Hematopoietic multipotent progenitor cell treated with erythropoietin and hydrocortisone succinate and interleukin-3 and kit ligand, for 17 days (in vitro differentiated cells): ENCODE measurements around the gene TNRC18.
"Not testable (repeated sequence)": the region's sequence is repeated elsewhere in the genome, so short reads cannot be mapped to it uniquely, and the experiment has no call there.

Experiments
- DNase-seq: peaks from one replicate; pipeline ENCODE4 v3.0.0-alpha.2; 2015; ENCODE audit warnings: low spot score

Gene TNRC18

GRCh38 chr7:5375925-5376324, 47.7 kb downstream of the TNRC18 start:
- no peak for DNase-seq

DNA sequence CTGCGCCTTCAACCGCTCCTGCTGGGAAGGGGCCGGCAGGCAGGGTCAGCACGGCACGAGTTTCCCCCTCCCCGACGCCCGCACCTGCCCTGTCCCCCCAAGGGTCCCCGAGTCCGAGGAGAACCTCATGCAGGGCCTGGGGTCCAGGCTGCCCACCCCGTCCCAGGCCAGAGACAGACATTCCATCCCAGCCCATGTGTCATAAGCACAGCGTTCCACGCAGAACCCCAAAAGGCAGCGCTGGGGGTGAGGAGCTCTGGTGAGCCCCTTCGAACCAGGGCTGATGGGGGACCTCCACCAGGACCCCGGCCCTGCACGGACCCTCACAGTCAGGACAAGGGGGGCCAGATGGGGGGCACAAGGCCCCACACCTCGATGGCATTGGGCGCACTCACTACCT, 49.2 kb downstream of the TNRC18 start:
- no peak for DNase-seq

DNA sequence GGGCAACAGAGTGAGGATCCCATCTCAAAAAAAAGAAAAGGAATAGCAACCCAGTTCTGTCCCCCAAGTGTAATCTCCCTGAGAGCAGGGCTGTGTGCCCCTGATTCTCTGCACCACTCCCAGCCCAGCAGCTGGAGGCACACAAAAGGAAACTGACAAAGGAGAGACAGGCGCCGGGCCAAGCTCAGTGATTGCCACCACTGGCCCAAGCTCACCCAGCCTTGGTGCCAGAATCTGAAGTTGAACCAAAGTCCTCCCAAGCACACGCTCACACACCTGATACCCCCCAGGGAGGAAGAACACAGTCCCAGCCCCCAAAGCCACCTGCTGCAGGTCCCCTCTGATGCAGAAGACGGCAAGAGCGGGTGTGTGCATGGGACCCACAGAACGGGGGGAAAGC, 50.3 kb downstream of the TNRC18 start:
- DNase-seq, result no peak

DNA sequence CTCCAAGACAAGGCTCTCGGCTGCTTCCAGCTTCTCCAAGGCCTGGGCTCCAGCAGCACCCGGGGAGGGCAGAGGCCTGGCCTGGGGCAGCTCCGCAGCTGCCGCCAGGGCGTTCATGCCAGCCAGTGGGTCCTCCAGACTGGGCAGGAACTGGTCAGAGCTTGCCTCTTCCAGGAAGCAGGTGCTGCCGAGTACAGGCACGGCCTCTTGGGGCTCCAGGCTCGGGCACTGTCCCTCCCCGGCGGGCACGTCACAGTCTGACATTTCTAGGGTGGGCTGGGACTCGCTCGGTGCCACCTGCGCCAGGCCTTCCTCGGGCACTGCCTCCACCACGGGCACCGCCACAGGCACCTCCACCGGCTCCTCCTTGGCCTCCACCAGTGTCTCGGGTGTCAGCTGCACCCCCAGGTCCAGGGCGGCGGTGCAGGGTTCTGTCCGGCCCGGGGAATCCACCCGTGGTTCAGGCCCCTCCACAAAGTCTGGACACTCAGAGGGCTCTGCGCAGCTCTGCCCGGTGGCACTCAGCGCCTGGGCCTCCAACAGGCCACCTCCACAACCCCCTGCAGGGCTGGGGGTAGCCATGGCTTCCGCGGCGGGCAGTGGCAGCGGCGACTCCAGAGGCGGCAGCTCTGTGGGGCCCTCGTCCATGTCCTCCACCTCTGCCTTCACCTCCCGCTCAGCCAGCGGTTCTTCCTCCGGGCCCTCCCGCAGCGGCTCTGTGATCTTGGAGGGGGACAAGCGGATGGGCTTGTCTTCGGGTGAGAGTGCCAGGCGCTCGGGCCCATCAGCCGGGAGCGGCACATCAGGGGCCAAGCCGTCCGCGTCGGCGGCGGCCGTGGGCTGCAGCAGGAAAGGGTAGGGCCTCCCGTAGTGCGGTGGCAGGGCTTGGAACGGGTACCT, 52.9 kb downstream of the TNRC18 start:
- no peak for DNase-seq

GRCh38 chr7:5367661-5368060, 56.0 kb downstream of the TNRC18 start:
- DNase-seq, result no peak

DNA sequence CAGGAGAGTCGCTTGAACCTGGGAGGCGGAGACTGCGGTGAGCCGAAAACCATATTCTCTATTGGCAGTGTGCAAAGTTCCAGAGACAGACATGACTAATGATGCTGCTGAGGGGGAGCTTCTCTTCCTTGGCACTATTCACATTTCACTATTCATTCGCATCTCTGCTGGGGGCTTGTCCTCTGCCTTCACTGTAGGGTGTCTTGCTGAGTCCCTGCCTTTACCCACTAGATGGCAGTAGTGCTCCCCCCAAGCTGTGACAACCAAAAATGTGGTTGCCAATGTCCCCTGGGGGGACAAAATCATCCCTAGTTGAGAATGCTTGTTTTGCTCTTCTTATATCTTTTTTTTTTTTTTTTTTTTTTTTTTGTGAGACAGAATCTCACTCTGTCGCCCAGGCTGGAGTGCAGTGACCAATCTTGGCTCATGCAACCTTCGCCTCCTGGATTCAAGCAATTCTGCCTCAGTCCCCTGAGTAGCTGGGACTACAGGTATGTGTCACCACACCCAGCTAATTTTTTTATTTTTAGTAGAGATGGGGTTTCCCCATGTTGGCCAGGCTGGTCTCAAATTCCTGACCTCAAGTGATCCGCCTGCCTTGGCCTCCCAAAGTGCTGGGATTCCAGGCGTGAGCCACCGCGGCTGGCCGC, 57.5 kb downstream of the TNRC18 start:
- DNase-seq, result peak; percentile 74

DNA sequence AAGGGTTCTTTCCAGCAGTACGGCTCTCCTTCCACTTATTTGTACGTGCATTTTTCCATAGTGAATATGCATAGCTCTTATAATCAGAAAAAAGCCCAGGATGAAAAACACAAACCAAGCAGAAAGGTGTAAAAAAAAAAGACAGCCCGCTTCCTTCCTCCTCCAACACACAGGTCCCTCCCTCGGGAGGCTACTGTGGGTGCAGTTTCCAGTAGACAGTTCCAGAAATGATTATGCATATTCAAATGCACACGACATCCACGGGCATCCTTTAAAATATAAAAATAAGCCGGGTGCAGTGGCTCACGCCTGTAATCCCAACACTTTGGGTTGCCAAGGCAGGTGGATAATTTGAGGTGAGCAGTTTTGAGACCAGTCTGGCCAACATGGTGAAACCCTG, 59.9 kb downstream of the TNRC18 start:
- no peak for DNase-seq

GRCh38 chr7:5362466-5362865, 61.2 kb downstream of the TNRC18 start:
- DNase-seq, result no peak

DNA sequence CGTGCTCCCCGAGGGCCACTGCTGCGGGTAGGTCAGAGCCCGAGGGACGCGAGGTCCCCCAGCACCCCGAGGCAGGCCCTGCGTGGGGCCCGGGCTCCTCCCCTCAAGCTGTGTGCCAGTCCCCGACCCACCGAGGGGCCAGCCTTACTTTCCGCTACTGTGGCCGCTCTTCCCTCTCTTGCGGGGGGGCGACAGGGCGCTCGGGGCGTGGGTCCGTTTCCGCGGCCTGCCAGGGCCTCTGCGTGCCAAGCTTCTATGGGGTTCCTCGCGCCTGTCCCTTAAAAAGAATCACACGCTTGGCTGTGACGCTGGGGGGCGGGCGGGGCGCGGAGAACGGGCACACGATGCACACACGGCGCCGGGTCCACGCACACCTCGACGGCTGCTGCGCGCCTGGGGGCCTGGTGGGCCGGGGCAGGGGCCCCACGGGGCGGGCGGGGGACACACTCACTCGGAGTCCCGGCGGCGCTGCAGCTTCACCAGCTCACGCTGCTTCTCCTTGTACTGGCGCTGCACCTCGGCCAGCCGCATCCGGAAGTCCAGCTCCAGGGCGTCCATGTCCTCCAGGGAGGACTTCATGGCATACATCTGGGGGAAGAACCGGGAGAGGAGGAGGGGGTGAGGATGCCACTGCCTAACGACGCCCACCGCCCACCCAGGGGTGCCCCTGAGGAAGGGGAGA, 62.0 kb downstream of the TNRC18 start:
- DNase-seq, result no peak

GRCh38 chr7:5360971-5361370, 62.7 kb downstream of the TNRC18 start:
- DNase-seq, result no peak

- DNase-seq, result no peak
Observed at GRCh38 chr7:5360451-5360850, 63.2 kb downstream of the TNRC18 start.

DNA sequence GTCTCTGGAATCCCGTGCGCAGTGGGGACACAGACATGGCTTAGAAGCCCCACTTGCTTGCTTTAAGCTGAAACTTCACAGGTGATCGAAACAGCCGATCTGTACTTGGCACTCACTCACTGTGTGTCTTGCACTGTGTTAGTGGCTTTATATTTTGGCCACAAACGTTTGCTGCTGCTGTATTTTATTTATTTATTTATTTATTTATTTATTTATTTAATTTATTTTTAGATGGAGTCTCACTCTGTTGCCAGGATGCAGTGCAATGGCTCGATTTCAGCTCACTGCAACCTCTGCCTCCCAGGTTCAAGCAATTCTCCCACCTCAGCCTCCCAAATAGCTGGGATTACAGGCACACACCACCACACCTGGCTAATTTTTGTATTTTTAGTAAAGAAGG, 63.6 kb downstream of the TNRC18 start:
- DNase-seq, result not testable (repeated sequence)

DNA sequence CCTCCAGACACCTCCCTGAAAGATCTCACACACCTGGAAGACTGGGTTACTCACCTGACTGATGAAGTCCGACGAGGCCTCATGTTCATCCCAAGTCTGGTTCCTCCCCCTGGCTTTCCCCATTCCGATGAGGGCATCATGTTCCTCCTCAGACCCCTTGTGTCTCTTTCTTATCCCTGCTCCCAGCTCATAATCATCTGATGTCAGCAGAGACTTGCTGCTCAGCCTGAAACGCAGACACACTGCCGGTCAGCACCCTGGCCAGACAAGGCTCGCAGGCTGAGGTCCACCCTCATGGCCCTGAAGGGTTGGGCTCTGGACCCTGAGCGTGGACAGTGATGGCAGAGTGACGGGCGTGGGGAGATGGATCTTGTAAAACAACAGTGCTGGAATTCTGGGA, 64.3 kb downstream of the TNRC18 start:
- no peak for DNase-seq

DNA sequence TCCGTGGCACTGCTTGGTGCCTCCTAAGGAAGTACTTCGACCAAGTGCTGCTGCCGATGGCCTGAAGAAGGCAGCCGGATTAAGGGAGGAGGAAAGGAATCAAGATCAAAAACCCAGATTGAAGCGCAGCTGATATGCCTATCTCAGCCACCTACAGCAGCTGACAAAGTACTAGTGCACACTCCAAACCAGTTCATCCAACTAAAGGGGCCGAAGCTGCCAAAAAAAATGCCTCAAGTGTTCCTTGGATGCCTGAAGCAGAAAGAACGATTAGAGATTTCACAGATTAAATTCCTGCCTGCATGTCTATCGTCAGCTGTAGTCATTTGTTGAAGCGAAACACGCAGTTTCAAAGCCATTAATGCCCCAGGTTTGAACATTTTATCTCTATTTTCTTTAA, 65.7 kb downstream of the TNRC18 start:
- no peak for DNase-seq

GRCh38 chr7:5356751-5357119, 66.9 kb downstream of the TNRC18 start:
- DNase-seq, result no peak

- no peak for DNase-seq
Observed at GRCh38 chr7:5354460-5355232, 69.0 kb downstream of the TNRC18 start.

GRCh38 chr7:5352440-5353010, 71.1 kb downstream of the TNRC18 start:
- DNase-seq, result no peak

- DNase-seq, result no peak
Observed at GRCh38 chr7:5351507-5352265, 71.9 kb downstream of the TNRC18 start.

DNA sequence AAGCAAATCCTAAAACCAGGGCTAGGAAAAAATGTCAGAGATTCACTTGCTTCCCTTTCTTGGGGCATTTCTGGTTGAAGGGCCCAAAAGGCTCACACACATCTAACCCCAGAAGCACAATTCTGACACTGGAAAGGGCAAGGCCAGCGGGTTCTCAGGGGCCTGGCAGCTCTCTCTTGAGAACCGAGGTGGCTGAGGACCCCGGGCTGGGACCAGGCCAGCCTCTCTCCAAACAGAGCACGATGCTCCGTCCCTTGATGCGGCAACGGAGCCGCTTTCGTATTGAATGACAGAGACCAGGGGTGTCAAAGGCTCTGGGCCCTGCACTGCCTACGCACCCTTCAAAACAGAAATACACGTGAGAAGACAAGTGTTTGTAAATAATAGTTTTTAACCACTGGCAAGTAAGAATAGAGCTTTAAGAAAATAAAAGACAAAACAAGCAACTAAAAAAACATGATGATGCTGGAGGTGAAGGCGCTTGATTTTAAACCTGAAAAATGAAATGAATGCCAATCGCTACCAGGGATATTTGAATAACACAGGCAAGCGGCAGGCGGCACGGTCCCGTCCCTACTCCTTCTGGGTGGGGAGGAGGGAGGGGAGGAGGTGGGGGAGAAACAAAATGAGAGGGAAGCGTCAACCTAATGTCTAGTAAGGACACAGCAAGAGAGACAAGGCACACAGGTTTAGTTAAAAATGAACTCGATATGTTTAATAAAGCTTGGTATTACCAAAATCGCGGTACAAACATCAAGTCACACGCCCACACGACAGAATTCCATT, 72.8 kb downstream of the TNRC18 start:
- DNase-seq, result no peak

DNA sequence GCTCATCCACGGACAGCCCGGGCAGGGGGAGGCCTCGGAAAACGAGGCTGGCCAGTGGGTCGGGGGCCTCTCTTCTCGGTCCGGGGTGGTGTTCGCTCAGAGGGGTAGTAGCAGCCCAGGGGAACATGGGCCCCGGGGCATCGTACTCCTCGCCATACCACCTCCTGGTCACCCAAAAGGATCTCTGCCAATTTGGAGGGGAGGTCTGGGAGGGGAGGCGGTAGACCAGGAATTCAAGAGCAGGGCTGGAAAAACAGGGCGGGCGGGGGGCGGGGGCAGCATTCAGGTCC, 73.5 kb downstream of the TNRC18 start:
- no peak for DNase-seq
